NCI-H2227 treated with DMSO at 0.1 percent for 48 hours (cell line): ENCODE results near the gene LTBP1.
A peak's percentile ranks its signal among the peaks of the same experiment; 100 is the strongest.
"Not testable (repeated sequence)": the region's sequence is repeated elsewhere in the genome, so short reads cannot be mapped to it uniquely, and the experiment has no call there.

ENCODE experiments used
- DNase-seq: peaks from one replicate; lab custom pipeline; 2025; lab: John Stamatoyannopoulos, UW

The LTBP1 gene

GRCh38 chr2:33042819-33043218 is 96.1 kb downstream of the LTBP1 start:
- DNase-seq: no peak

- no peak for DNase-seq
These were observed 101.2 kb downstream of the LTBP1 start for GRCh38 chr2:33047939-33048338.

GRCh38 chr2:33051586-33052360 is 105.0 kb downstream of the LTBP1 start:
- DNase-seq: no peak

DNA sequence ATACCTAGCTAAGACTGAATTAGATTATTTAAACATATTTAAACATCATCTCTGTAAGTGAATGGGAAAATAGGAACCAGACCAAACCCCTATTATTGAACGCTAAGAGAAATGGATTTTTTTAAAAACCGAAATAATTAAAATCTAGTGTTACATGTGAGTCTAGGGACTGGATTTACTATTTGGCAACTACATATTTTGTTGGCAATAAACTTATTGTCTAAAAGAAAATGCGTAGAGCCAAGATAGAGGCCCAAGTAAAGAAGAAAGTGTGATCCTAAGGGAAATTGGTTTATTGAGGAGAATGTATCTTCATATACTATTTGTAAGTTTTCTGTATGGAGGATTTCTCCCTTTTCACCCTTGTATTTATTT is 105.6 kb downstream of the LTBP1 start:
- no peak for DNase-seq

DNA sequence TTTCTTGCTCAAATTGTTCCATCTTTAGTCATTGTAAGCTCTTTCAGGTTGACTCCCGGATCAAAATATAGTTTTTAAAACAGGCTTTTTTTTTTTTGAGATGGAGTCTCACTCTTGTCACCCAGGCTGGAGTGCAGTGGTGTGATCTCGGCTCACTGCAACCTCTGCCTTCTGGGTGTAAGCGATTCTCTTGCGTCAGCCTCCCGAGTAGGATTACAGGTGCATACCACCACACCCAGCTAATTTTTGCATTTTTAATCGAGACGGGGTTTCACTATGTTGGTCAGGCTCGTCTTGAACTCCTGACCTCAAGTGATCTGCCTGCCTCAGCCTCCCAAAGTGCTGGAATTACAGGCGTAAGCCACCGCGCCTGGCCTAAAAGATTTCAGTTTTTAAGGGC is 106.0 kb downstream of the LTBP1 start:
- not testable (repeated sequence) for DNase-seq

GRCh38 chr2:33056170-33056569 is 109.4 kb downstream of the LTBP1 start:
- DNase-seq: no peak

GRCh38 chr2:33057307-33058028 is 110.7 kb downstream of the LTBP1 start:
- not testable (repeated sequence) for DNase-seq

GRCh38 chr2:33058716-33059470 is 112.1 kb downstream of the LTBP1 start:
- DNase-seq: peak; percentile 44

- DNase-seq: no peak
These were observed 112.9 kb downstream of the LTBP1 start for GRCh38 chr2:33059471-33060156.

GRCh38 chr2:33060405-33060804 is 113.7 kb downstream of the LTBP1 start:
- DNase-seq: no peak

DNA sequence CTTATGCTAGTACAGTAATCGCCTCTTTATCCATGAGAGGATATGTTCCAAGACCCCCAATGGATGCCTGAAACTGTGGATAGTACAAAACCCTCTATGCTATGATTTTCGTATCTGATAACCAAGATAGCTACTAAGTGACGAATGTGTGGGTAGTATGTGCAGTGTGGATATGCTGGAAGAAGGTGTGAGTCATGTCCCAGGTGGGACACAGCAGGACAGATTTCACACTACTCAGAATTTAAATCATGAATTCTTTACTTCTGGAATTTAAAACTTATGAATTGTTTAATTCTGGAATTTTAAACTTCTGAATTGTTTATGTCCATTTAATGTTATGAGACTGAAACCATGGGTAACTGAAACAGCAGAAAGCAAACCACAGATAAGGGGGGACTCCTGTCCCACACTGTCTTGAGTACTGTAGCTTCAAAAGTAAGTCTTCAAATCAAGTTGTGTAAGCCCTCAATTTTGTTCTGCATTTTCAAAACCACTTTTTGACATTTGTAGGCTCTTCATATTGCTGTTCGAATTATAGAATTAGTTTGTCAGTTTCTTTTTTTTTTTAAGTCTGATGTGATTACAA is 116.0 kb downstream of the LTBP1 start:
- DNase-seq: no peak

GRCh38 chr2:33064349-33064801 is 117.6 kb downstream of the LTBP1 start:
- no peak for DNase-seq

GRCh38 chr2:33067598-33067997 is 120.8 kb downstream of the LTBP1 start:
- no peak for DNase-seq

GRCh38 chr2:33068261-33068660 is 121.5 kb downstream of the LTBP1 start:
- no peak for DNase-seq

GRCh38 chr2:33069894-33070651 is 123.3 kb downstream of the LTBP1 start:
- DNase-seq: no peak

- DNase-seq: peak; percentile 23
These were observed 124.8 kb downstream of the LTBP1 start for GRCh38 chr2:33071591-33071990.

DNA sequence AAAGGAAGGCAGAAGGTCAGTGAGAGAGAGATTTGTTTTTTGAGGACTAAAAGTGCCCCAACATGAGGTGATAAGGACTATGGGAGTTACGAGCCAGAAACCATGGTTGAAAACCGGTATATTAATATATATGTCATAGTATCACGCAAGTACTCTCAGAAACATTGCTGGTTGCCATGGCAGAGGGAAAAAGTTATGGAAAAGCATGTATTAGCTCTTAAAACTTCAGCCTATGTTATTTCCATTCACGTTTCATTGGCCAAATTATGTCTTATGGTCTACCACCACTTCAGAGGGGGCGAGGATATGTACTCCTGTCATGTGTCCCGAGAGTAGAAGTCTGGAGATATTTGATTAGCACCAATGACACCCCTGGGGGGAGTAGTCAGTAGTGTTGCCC is 125.9 kb downstream of the LTBP1 start:
- no peak for DNase-seq

DNA sequence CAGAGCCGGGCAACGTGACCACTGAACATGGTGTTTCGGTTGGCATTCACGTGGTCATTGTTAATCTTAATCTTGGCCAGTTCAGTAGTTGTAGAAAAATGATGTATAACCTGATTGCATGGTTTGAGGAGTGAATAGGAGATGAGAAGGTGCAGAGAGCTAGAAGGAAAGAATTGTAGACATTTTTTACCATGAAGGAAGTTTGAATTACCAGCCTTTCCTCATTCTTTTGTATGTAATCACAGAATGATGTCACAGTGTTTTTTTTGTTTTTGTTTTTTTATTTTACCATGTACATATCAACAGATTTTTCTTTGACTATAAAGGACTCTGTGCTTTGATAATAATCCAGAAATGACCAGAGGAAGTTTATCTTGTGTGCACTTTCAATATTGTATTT is 126.3 kb downstream of the LTBP1 start:
- no peak for DNase-seq

DNA sequence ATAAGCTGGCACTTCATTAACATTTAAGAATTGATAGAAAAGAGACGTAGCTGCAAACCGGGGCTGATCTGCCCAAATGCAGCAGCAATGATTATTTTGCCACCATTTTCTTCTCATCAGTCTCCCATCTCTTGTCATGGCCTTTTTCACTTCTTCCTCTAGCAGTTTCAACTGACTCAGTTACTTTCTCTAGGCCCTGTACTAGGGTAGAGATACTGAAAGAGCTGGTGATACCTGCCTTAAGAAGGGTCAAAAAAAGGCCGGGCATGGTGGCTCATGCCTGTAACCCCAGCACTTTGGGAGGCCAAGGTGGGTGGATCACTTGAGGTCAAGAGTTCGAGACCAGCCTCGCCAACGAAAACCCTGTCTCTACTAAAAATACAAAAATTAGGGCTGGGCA is 127.4 kb downstream of the LTBP1 start:
- DNase-seq: no peak

DNA sequence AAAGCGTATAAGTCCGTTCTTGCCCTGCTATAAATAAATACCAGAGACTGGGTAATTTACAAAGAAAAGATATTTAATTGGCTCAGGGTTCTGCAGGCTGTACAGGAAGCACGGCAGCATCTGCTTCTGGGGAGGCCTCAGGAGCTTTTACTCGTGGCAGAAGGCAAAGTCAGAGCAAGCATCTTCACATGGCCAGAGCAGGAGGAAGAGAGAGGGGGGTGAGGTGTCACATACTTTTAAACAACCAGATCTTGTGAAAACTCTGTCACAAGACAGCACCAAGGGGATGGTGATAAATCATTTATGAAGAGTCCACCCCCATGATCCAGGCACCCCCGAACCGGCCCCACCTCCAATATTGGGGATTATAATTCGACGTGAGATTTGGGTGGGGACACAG is 130.6 kb downstream of the LTBP1 start:
- DNase-seq: no peak

DNA sequence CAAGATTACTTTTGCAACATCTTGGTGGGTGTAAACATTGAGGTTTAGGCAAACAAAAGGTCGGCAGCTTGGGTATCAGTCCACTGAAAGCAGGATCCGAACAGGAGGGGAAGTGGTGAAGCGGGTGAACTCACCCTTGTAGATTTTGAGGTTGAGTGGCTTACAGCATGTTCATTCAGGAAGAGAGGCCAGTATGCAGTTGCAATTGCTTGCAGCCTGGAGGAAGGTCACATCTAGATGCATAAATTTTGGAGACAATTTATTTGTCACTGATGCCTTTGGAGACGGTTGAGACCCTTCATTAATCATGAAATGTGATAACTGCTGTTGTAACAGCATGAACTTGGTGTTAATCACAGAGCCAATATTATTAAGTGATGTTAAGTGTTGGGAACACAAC is 131.1 kb downstream of the LTBP1 start:
- no peak for DNase-seq
